ENCODE data around the gene COL8A2. TPM values are rescaled to one million over a fixed set of nuclear protein-coding genes. Genes with fewer than 3 reads are reported as not detected.
"Not testable (repeated sequence)": the region's sequence is repeated elsewhere in the genome, so short reads cannot be mapped to it uniquely, and the experiment has no call there.

The COL8A2 gene
- total RNA-seq, 1 donor from 2014 or later = 18.1 TPM

GRCh38 chr1:36160949-36161485 is 36.0 kb upstream of the COL8A2 start:
- Mint-ChIP-seq H3K36me3 (ENCODE audit: low read depth) (peaks cover 4% of the 10 kb centered on the region), H3K4me1 (ENCODE audit: low read depth) (peaks cover 68% of the 10 kb centered on the region), H3K9me3 (ENCODE audit: low read depth) (no peaks in the 10 kb centered on the region), H3K27me3 (ENCODE audit: low read depth) (no peaks in the 10 kb centered on the region), H3K4me3 (ENCODE audit: unreplicated experiment) (peak overlapping the region; percentile 70), H3K27ac (ENCODE audit: unreplicated experiment) (peak overlapping the region; percentile 89)
- peak; percentile 74 for TF ChIP-seq CTCF (IDR thresholded peaks at IDR 0.05)
- no peak for DNase-seq (ENCODE audit: low spot score)

- H3K4me1 Mint-ChIP-seq (ENCODE audit: low read depth) = peaks cover 69% of the 10 kb centered on the region
- H3K27ac Mint-ChIP-seq (ENCODE audit: unreplicated experiment) = peak overlapping the region; percentile 89
- H3K27me3 Mint-ChIP-seq (ENCODE audit: low read depth) = no peaks in the 10 kb centered on the region
- H3K36me3 Mint-ChIP-seq (ENCODE audit: low read depth) = peaks cover 4% of the 10 kb centered on the region
- DNase-seq (ENCODE audit: low spot score) = no peak
- H3K4me3 Mint-ChIP-seq (ENCODE audit: unreplicated experiment) = peak overlapping the region; percentile 70
- TF ChIP-seq CTCF (IDR thresholded peaks at IDR 0.05) = no peak
- no peaks in the 10 kb centered on the region for H3K9me3 Mint-ChIP-seq (ENCODE audit: low read depth)
Measured at GRCh38 chr1:36160388-36160948, 35.4 kb upstream of the COL8A2 start.

- peaks cover 4% of the 10 kb centered on the region for H3K36me3 Mint-ChIP-seq (ENCODE audit: low read depth)
- H3K27ac Mint-ChIP-seq (ENCODE audit: unreplicated experiment) = peak overlapping the region; percentile 89
- peaks cover 74% of the 10 kb centered on the region for H3K4me1 Mint-ChIP-seq (ENCODE audit: low read depth)
- no peaks in the 10 kb centered on the region for H3K9me3 Mint-ChIP-seq (ENCODE audit: low read depth)
- H3K4me3 Mint-ChIP-seq (ENCODE audit: unreplicated experiment) = no peak overlapping the region
- no peak for TF ChIP-seq CTCF (IDR thresholded peaks at IDR 0.05)
- no peaks in the 10 kb centered on the region for H3K27me3 Mint-ChIP-seq (ENCODE audit: low read depth)
- no peak for DNase-seq (ENCODE audit: low spot score)
Measured at GRCh38 chr1:36159614-36160387, 34.8 kb upstream of the COL8A2 start.

GRCh38 chr1:36158827-36159252 is 33.8 kb upstream of the COL8A2 start:
- not testable (repeated sequence) for DNase-seq (ENCODE audit: low spot score); H3K27me3 Mint-ChIP-seq (ENCODE audit: low read depth); H3K36me3 Mint-ChIP-seq (ENCODE audit: low read depth); H3K9me3 Mint-ChIP-seq (ENCODE audit: low read depth)
- peak overlapping the region; percentile 88 for H3K4me3 Mint-ChIP-seq (ENCODE audit: unreplicated experiment)
- H3K4me1 Mint-ChIP-seq (ENCODE audit: low read depth) = peaks cover 73% of the 10 kb centered on the region
- peak overlapping the region; percentile 91 for H3K27ac Mint-ChIP-seq (ENCODE audit: unreplicated experiment)

- peak overlapping the region; percentile 88 for H3K4me3 Mint-ChIP-seq (ENCODE audit: unreplicated experiment)
- peaks cover 71% of the 10 kb centered on the region for H3K4me1 Mint-ChIP-seq (ENCODE audit: low read depth)
- no peaks in the 10 kb centered on the region for H3K9me3 Mint-ChIP-seq (ENCODE audit: low read depth)
- no peak for TF ChIP-seq CTCF (IDR thresholded peaks at IDR 0.05)
- peaks cover 4% of the 10 kb centered on the region for H3K36me3 Mint-ChIP-seq (ENCODE audit: low read depth)
- DNase-seq (ENCODE audit: low spot score) = no peak
- H3K27me3 Mint-ChIP-seq (ENCODE audit: low read depth) = no peaks in the 10 kb centered on the region
- peak overlapping the region; percentile 91 for H3K27ac Mint-ChIP-seq (ENCODE audit: unreplicated experiment)
Measured at GRCh38 chr1:36157973-36158826, 33.2 kb upstream of the COL8A2 start.
